Mammary epithelial cell (primary cell): Measurements from ENCODE around the gene SRRM4.

Source experiments
- EZH2 ChIP-seq: IDR thresholded peaks from 2 replicates; pipeline ENCODE4 v1.6.1; 2012; ENCODE audit warnings: low read length, inconsistent platforms, borderline replicate concordance
- TF ChIP-seq, protein P1 (sequence below), 2 donors: IDR thresholded peaks in 1 of 2; conservative IDR thresholded peaks in 1 of 2; 2 replicates each; pipeline ENCODE4 v1.5.1; 2011 to 2012; ENCODE audit warnings: inconsistent platforms in 2 of 2, low read length in 2 of 2, mild to moderate bottlenecking in 2 of 2, control low read depth in 1 of 2, low read depth in 1 of 2; ENCODE audit not compliant: insufficient read depth in 1 of 2; ENCODE audit errors: extremely low read depth in 1 of 2

DNA sequence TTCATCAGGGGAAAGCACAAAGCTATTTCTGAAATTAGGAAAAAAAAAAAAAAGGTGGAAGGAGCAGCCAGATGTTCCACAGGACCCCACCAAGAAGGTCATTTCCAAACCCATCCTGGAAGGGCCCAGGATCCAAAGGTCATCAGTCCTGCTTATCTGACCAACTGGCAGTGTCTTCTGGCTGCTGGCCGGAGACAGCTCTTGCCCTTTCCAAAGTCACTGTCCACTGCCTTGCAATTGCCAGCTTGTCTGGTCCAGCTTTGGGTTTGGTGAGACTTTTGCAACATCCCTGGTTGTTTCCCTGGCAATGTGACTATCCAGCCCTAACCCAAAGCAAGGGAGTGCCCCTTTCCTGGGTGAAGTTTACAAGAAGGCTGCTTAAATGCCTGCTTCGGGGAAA lies 178.5 kb downstream of the SRRM4 start:
- TF ChIP-seq, protein P1, sequence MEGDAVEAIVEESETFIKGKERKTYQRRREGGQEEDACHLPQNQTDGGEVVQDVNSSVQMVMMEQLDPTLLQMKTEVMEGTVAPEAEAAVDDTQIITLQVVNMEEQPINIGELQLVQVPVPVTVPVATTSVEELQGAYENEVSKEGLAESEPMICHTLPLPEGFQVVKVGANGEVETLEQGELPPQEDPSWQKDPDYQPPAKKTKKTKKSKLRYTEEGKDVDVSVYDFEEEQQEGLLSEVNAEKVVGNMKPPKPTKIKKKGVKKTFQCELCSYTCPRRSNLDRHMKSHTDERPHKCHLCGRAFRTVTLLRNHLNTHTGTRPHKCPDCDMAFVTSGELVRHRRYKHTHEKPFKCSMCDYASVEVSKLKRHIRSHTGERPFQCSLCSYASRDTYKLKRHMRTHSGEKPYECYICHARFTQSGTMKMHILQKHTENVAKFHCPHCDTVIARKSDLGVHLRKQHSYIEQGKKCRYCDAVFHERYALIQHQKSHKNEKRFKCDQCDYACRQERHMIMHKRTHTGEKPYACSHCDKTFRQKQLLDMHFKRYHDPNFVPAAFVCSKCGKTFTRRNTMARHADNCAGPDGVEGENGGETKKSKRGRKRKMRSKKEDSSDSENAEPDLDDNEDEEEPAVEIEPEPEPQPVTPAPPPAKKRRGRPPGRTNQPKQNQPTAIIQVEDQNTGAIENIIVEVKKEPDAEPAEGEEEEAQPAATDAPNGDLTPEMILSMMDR (conservative IDR thresholded peaks at IDR 0.05 in 1 of 2, IDR thresholded peaks at IDR 0.05 in 1 of 2; ENCODE audit: extremely low read depth in 1 of 2, insufficient read depth in 1 of 2, low read depth in 1 of 2, low read length in 2 of 2): no peak
- TF ChIP-seq EZH2: no peak
